Embryonic facial prominence (tissue), 1 donor: ENCODE data around the gene CMPK2.
A peak's percentile ranks its signal among the peaks of the same experiment; 100 is the strongest.

ENCODE experiments used
- DNase-seq: peaks from one replicate; pipeline ENCODE4 v3.0.0-alpha.2; 2016; ENCODE audit errors: extremely low spot score

CMPK2 gene

DNA sequence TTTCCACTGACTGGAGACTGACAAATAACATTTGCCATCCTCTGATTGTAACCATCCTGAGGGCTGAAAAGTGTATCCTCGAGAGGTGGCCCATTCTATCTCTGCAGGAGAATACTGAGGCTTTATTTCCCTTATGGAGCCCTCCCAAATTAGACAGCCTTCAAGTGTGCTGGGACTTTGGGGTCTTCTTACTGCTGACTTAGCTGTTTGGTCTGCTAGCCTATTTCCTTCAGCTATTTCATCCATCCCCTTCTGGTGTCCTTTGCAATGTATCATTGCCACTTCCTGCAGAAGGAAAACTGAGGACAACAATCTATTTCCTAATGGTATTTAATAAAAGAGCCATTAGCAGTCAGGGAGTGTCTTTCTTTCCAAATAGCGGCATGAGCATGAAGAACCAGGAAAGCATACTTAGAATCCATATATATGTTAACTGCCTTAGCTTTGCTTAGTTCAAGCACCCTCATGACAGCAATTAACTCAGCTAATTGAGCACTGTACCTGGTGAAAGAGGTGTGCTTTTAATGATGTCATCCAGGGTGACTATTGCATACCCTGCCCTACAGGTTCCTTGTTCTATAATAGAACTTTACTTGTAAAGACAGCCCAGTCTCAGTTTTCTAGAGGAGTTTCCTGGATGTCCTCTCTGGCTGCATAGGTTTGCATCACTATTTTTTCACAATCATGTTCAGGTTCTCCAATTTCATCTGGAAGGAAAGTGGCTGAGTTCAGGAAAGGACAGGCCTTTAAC lies 24.0 kb downstream of the CMPK2 start:
- no peak for DNase-seq

DNA sequence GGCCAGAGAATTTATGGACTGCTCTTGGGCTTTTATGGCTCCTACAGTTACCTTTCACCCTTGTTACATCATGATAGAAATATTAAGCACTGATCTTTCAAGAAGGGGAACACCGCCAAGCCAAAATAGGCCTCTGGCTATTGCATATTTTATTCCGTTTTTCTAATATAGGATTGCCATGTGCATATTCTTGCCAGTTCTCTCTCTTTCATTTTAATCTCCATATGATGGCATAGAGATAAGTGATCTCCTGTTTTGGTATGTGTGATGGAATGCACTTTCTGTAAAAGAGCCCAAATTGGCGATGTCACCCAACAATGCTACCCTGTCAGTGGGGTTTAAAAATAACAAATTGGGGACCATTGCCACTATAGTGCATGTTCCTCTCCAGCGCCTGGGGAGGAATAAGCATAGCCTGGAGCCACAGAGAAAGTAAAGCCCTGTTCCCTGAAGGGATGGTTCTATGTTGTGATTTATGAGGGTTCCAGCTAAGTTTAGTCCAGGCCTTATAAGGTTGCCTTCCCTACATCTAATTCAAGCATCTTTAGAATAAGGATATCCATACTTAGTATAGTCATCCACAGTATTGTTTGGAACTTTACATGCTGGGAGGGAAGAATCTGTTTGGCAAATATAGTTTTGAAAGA lies 26.9 kb downstream of the CMPK2 start:
- DNase-seq: no peak

DNA sequence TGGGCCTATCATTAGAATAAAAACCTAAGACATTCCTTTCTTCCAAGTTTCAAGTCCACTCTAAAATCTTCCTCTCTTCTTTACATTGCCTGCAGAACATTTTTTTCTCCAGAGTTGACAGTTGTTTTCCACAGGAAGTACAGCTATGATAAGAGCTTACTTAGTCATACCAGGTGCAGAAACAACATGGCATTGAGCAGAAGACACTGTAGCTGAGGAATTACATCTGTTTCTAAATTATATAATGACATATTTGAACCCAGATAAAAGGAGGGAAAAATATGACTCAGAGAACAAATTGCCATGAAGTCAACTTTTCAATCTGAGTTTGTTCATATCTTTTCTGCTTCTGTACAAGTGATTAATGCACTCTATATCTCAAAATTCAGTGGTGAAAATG lies 30.2 kb downstream of the CMPK2 start:
- DNase-seq: no peak

DNA sequence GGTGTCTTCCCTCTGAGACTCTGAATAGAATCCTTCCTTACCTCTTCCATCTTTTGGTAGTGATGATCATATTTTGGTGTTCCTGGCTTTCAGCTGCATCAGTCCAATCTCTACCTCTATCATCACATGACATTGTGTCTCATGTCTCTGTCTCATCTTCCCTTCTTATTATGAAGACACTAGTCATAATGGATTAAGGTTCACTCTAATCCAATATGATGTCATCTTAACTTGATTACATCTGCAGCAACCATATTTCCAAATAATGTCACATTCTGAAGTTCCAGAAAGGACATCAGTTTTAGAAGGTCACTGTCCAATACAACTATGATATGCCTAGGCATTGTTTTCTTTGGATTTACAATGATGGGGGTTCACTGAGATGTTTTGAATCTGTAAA lies 31.5 kb downstream of the CMPK2 start:
- no peak for DNase-seq

DNA sequence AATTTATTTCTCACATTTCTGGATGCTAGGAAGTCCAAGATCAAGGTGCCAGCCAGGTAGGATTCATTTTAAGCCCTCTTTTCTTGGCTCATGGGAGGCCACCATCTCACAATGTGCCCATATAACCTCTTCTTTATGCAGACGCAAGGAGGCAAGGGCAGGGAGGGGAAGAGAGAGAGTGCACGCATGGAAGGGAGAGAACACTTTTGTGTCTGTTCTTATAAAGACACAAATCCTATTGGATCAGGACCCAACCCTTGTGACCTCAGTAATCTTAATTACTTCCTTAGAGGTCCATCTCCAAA lies 32.5 kb downstream of the CMPK2 start:
- DNase-seq: no peak

DNA sequence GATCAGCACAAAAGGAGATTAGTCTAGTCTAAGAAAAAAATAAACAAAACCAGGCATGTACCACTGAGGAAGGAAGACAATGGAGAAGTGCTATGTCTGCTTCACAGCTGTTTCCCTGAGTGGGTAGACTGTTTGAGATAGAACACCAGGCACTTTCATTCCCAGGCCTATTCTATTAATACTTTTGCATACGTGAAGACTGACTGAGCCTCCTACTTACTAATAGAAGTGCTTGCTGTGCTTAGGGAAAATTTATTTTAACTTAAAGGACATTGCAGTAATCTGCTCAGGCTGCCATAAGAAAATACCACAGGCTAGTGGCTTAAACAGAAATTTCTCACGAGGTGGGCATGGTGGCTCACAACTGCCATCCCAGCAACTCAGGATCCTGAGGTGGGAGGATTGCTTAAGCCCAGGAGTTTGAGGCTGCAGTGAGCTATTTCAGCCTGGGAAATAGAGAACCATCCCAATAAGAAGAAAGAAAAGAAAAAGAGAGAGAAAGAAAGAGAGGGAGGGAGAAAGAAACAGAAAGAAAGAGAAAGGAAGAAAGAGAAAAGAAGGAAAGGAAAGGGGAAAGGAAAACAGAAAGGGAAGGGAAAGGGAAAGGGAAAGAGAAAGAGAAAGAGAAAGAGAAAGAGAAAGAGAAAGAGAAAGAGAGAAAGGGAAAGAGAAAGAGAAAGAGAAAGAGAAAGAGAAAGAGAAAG lies 33.0 kb downstream of the CMPK2 start:
- no peak for DNase-seq

DNA sequence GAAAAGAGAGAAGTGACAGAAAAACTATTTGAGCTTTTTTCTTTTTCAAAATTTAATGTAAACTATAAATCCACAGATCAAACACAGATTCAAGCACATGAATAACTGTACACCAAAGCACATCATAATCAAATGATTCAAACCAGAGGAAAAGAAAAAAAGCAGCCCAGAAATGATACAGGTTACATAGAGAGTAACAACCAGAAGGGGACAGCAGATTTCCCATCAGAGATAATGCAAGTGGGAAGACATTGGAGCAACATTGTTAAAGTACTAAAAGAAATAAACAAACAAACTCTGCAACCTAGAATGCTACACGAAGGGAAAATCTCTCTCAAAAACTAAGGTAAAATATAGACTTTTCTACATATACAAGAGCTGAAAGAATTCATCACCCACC lies 34.5 kb downstream of the CMPK2 start:
- DNase-seq: no peak

DNA sequence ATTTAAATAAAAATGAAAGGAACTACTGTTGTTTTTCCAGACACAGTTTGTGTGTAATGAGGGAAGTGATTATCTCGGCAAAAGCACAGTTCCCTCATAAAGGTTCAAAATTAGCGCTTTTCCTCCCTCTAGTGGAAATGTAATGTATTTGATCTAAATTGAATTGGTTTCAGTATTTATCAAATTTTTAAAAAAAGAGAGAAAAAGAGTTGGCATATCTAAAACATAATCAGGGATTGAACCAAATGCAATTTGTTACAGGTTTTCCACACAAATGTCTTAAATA lies 37.5 kb downstream of the CMPK2 start:
- DNase-seq: peak; percentile 27

DNA sequence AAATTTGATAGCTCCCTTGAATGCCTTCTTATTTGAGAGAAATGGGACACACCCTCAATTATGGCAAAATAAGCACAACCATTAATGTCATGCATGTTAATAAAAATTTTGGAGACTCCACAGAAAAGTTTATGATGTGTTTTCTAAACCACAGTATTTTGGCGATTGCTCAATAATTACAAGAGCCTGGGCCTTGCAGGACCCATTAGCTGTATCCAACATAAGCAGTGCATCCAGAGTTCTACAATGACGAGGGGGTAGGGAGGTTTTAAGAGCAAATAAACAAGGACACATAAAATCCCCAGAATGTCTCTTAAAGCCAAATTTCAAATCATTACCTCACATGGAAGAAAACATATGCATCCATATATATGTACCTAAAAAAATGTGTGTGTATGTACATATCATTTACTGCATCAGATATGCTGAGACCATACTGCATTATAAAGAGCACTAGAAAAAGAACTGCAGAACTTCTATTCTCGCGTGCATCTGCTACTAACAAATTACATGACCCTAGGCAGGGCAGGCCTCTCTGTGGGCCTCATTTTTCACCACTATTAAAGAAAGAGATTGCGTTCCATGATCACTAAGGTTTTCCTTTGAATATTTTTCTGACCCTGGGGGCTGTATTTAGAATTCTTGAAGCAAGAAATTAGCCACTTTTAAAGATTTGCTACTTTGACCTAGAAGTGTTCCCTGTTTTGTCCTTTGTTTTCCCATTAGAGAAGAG lies 38.0 kb downstream of the CMPK2 start:
- DNase-seq: peak; percentile 12

DNA sequence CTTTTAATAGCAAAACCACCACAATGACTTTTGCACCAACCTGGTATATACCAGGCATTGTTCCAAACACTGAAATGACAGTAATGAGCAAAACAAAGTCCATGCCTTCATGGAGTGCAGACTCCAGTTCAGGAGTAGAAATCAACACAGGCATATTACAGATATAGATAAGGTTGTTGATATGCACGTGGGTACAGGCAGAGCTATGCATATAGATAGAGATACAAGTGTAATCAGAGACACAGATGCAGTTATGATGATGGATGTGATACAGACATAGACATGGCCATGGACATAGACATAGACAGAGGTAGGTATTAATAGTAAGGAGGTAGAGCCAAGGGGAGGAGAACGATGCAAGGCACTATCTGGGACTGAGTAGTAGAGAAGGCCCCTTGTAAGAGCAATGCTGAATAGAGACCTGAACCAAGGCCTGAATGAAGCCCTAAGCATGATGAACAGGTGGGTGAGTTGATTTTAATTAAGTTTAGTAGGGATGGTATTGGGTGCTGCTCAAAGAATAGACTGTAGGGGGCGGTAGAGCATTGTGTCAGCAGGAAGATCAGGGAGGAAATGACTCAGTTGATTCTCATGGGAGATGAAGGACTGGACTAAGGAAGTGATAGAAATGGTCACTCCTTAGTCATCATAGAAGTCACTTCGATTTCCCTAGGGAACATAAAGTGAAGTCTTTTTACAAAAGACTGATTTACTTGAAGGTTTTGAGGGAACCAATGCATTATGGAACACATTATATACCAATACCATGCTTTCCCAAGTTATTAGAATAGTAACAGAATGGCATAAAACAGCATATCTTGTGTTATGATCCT lies 39.4 kb downstream of the CMPK2 start:
- no peak for DNase-seq

DNA sequence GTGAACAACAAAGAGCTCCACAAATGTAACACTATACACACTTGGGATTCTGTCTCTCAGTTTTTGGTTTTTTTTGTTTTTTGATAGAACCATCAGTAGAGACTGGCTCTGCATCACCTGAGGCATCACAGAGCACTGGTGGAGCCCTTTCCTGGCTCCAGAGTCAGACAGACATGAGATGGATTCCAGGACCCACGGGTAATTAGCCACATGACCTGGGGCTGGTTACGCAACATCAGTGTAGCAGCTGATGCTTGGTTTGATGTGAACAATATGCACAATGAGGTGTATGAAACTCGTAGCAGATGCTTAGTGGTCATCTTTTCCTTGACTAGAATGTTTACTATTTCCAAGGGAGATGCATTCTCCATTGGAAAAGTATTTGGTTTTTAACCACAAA lies 40.7 kb downstream of the CMPK2 start:
- no peak for DNase-seq

DNA sequence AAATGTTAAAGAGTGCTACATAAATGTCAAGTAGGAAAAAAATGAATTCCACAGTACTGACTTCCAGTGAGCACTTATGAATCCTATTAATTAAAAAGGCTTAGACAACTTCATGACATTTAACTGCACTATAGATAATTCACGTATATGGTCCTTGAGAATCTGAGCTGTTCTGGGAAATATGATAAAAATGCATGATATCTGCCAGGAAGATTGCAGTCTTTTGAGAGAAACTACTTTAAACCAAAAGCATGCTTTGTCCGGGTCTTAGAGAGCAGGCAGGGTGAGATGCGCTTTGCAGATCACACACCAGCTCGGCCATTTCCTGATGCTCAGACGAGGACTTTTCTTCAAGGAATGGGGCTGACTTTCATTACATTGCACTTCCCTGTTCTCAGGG lies 42.6 kb downstream of the CMPK2 start:
- no peak for DNase-seq

DNA sequence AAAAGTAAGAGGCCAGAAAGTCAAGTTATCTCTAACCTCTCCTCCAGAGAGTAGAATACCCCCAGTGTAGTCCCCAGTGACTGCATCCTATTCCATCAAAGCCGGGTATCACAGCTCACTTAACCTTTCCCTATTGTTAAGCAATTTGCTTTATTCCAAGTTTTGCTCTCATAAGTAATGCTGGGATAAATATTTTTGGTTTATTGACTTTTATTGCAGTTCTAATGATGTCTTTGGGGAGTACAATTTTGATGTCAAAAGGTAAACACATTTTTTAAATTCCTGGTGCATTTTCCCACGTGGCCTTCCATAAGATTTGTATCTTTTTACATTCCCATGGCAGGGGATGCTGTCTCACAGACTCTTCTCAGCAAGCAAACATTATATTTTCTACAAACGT lies 43.3 kb downstream of the CMPK2 start:
- DNase-seq: no peak

DNA sequence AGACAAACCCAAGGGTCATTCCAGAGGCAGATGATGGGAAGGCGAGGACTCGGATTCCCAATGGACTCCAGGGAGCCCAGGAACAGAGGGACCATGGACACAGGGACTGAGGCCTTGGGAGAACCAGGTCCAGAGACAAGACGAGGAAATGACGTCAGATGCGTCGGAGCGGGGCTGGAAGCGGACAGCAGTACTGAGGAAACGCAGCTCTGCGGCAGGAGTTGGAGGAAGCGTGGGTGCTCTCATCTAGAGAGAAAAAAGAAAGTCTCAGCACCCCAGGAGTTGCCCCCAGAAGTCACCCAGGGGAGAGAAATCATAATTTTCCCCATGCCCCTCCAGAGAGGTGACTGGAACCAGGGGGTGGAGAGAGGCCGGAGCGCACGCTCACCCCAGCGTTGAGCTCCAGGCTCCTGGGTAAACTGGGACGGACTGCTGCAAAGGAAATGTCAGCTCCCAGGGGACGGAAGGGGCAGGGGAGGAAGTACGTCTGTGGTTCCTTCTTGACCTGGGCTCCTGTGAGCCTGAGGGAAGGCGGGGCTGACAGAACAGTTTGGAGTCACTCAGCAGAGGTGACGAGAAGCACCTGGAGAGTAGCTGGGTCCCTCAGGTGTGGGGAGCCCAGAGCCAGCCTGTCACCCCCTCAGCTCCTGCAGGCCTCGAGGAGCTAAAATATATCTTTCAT lies 44.7 kb downstream of the CMPK2 start:
- DNase-seq: no peak

DNA sequence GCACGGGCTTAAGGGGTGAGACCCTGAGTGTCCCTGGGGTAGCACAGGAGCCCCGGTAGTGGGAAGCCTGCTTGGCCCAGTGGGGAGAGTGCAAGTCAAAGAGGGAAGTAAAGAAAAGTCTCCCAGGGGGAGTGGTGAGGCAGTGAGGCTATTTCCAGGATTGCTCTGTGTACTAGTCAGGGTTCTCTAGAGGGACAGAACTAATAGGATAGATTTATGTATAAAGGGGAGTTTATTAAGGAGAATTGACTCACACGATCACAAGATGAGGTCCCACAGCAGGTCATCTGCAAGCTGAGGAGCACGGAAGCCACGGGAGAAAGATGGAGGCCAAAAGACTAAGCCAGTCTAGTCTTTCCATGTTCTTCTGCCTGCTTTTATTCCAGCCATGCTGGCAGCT lies 45.5 kb downstream of the CMPK2 start:
- DNase-seq: no peak

DNA sequence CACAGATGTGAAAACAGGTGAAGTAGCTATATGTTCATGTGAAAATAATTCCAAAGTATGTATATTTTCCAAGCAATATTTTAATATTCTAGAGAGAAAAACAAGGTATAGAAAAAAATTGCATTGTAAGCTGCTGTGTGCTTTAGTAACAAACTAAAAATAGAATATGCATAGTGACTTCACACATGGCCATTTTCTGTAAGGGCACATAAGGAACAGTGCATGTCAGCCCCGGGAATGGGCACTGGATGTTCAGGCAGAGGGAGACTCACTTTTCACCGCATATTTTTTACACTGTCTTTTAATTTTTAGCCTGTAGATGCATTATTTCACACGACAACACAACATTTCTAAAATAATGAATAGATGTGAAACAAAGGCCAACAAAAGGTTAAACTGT lies 46.0 kb downstream of the CMPK2 start:
- no peak for DNase-seq

DNA sequence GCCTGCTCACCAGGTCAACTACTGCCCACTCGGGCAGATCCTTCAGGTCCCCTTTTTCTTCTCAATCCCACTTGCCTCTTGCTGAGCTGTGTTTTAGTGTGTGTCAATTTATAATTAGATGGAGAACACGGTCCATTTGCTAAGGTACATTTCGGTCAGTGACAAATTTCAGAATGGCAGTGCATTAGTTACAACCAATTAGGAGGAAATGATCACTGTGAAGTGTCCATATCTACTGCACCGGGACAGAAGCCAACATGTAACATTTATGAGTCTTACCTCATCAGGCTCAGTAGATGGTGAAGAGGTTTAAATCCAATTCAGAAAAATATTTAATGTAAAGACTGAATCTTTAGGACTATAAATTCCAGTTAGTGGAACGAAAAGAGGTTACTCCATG lies 47.7 kb downstream of the CMPK2 start:
- DNase-seq: no peak

DNA sequence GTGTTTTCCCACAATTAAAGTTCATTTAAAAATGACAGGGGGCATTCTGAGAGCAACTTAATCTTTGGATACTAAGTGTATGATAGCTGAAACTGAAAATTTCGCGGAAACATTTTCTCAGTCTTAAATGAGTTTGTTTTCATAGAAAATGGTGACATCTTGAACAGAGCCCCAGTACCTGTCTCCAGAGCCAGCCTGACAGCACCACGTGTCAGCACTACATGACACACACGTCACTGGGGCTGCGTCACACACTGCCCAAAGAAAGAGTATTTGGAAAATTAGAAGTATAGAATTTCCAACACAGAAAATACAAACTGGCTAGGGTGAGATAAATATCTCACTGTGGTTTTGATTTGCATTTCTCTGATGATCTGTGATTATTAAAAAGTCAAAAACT lies 50.8 kb downstream of the CMPK2 start:
- no peak for DNase-seq

DNA sequence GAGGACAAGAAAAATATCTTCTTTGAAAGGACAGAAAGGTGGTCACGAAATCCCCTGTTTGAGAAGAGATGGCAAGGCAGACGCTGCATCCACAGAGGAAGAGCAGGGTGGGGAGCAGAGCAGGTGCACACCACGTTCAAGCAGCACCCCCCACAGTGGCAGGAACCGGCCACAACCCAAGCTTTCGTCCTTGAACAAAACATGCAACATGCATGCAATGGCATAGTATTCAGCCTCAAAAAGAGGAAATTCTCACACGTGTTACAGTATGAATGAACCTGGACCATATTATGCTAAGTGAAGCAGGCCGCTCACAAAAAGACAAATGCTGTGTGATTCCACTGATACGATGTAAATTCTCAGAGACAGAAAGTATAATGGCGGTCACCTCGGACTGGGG lies 51.4 kb downstream of the CMPK2 start:
- DNase-seq: no peak

DNA sequence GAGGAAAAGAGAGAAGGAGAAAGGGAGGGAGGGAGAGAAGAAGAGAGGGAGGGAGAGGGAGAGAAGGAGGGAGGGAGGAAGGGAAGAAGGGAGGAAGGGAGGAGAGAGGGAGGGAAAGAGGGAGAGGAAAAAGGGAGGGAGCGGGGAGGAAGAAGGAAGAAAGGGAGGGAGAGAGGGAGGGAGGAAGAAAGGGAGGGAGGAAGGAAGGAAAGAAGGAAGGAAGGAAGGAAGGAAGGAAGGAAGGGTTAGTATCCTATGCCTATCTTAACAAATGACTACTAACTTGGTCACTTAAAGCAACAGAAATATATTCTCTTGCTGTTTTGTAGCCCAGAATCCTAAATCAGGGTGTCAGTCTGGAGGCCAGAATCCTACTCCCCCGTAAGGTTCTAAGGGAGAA lies 52.1 kb downstream of the CMPK2 start:
- DNase-seq: no peak

DNA sequence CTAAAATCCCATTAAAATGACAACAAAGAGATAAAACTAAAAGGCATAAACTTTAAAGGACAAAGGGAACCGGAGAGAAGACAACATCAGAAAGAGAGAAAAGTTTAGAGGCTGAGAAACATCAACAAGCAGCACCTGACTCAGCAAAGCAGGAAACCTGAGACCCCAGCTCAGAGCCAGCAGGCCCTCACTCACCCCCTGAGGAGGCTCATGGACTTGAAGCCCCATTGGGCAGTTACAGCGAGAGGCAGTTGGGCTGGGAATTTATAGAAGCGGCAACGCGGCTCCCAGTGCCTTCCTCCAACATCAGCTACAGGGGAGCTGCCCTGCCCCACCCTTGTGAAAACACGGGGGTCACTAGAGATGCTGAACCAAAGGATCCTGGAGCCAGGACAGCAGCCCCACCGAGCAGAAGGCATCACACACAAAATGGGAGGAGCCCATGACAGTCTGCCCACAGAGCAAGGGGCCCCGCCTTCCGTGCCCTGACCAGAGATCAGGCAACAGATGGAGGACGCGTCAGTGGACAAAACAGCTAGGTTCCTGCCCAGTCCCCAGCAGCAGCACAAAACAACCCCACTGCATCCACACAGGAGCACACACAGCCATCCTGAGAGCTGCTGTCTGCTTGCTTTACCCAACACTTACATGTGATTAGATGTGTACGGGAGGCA lies 52.7 kb downstream of the CMPK2 start:
- DNase-seq: no peak
